Measurements from ENCODE around the gene JAZF1.

JAZF1 gene

DNA sequence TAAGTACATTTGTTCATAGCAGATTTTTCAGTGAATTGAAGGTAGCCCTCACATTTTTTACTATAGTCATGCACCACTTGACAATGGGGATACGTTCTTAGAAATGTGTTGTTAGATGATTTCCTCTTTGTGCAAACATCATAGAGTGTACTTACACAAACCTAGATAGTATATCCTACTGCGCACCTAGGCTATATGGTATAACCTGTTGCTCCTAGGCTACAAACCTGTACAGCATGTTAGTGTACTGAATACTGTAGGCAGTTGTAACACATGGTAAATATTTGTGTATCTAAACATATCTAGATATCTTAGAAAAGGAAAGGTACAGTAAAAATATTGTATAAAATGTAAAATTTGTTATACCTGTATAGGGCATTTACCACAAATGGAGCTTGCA, 399.4 kb downstream of the JAZF1 start:
- Histone ChIP-seq H3K36me3 (replicated peaks; ENCODE audit: insufficient read depth, low read length) (0 out of 2 replicates have a peak, but pooled peaks cover 2% of the 10 kb centered on the region), H4K20me1 (ENCODE audit: insufficient read depth, low read length) (no peaks in the 10 kb centered on the region), H3K27me3 (replicated peaks; ENCODE audit: insufficient read depth, low read length) (no peaks in the 10 kb centered on the region), H3F3A (ENCODE audit: insufficient read depth, low read length) (no peaks in the 10 kb centered on the region), H3K9ac (ENCODE audit: low read length) (no peak overlapping the region), H3K79me2 (ENCODE audit: low read length) (no peaks in the 10 kb centered on the region), H3K4me2 (ENCODE audit: low read depth, low read length) (no peak overlapping the region), H3K9me2 (replicated peaks; ENCODE audit: insufficient read depth, low read length) (no peaks in the 10 kb centered on the region), H2AFZ (ENCODE audit: low read length) (no peak overlapping the region), H3K4me3 (ENCODE audit: low read length) (no peak overlapping the region), H3K9me3 (replicated peaks; ENCODE audit: insufficient read depth, low read length) (no peaks in the 10 kb centered on the region), H3K27ac (ENCODE audit: low read length) (no peak overlapping the region), H3K4me1 (ENCODE audit: low read length) (no peaks in the 10 kb centered on the region)
- DNase-seq: no peak
- TF ChIP-seq EZH2phosphoT487 (IDR thresholded peaks at IDR 0.05; ENCODE audit: low read length) (no peak), EZH2 (optimal IDR thresholded peaks at IDR 0.05; ENCODE audit: low read depth, low read length) (no peak)
- TF ChIP-seq, protein P1, sequence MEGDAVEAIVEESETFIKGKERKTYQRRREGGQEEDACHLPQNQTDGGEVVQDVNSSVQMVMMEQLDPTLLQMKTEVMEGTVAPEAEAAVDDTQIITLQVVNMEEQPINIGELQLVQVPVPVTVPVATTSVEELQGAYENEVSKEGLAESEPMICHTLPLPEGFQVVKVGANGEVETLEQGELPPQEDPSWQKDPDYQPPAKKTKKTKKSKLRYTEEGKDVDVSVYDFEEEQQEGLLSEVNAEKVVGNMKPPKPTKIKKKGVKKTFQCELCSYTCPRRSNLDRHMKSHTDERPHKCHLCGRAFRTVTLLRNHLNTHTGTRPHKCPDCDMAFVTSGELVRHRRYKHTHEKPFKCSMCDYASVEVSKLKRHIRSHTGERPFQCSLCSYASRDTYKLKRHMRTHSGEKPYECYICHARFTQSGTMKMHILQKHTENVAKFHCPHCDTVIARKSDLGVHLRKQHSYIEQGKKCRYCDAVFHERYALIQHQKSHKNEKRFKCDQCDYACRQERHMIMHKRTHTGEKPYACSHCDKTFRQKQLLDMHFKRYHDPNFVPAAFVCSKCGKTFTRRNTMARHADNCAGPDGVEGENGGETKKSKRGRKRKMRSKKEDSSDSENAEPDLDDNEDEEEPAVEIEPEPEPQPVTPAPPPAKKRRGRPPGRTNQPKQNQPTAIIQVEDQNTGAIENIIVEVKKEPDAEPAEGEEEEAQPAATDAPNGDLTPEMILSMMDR (IDR thresholded peaks at IDR 0.05; ENCODE audit: low read length): no peak

All from MM.1S (cell line).